Esophagus muscularis mucosa (tissue), 4 donors: ENCODE data around the gene PKMYT1.
"Not testable (repeated sequence)": the region's sequence is repeated elsewhere in the genome, so short reads cannot be mapped to it uniquely, and the experiment has no call there.

Experiments used
- CTCF ChIP-seq, 3 experiments: fragments of 200-600 bp in 2 of 3; fragments of 450-650 bp in 1 of 3; sonication (generic) in 2 of 3; IDR thresholded peaks; one replicate each; pipeline ENCODE4 v1.5.1; 2017 to 2019; ENCODE audit warnings: antibody characterized with exemption in 3 of 3, mild to moderate bottlenecking in 2 of 3, moderate library complexity in 1 of 3
- EP300 ChIP-seq: sonication (generic); formaldehyde crosslinking; IDR thresholded peaks from one replicate; pipeline ENCODE4 v1.6.1; 2017; ENCODE audit warnings: antibody characterized with exemption
- POLR2A ChIP-seq: fragments of 450-650 bp; IDR thresholded peaks from one replicate; pipeline ENCODE4 v1.6.1; 2017; ENCODE audit warnings: antibody characterized with exemption, moderate library complexity, mild to moderate bottlenecking, low read depth
- POLR2AphosphoS5 ChIP-seq, 2 donors: sonication (generic); formaldehyde crosslinking; IDR thresholded peaks; one replicate each; pipeline ENCODE4 v1.6.1; 2017; ENCODE audit warnings: antibody characterized with exemption in 2 of 2

- not testable (repeated sequence) for TF ChIP-seq EP300; CTCF (IDR thresholded peaks at IDR 0.05); POLR2A; POLR2AphosphoS5 (IDR thresholded peaks at IDR 0.05)
Measured at GRCh38 chr16:2943716-2944115, 36.5 kb downstream of the PKMYT1 start.
